B cell (primary cell): Measurements from ENCODE around the gene CAP1. TPM values are rescaled to one million over a fixed set of nuclear protein-coding genes. Genes with fewer than 3 reads are reported as not detected.
A peak's percentile ranks its signal among the peaks of the same experiment; 100 is the strongest.

Source experiments
- ATAC-seq: fragments of 200-7000 bp; cut with Tn5 transposase; one replicate; pipeline ENCODE4 v1.10.0; 2021; ENCODE audit warnings: low read depth, mild to moderate bottlenecking, moderate number of reproducible peaks, moderate library complexity
- CTCF ChIA-PET: fragments of 350-600 bp; sonication (Branson Sonifier 250); formaldehyde crosslinking; loops from one replicate; lab custom pipeline; 2021; ENCODE audit warnings: antibody characterized with exemption, inconsistent platforms; lab: Charles Lee
- POLR2A ChIA-PET: fragments of 350-600 bp; sonication (Branson Sonifier 250); formaldehyde crosslinking; loops from one replicate; lab custom pipeline; 2021; ENCODE audit warnings: antibody characterized with exemption; lab: Charles Lee
- DNase-seq: peaks from one replicate; pipeline ENCODE4 v3.0.0; 2013
- H2AFZ ChIP-seq: 2 replicates; pipeline ENCODE4 v1.6.1; 2012; ENCODE audit warnings: mild to moderate bottlenecking, low read depth, low read length; ENCODE audit not compliant: insufficient read depth, poor library complexity, severe bottlenecking
- H3K27ac ChIP-seq, 2 donors: 1 replicate in 1 of 2; 2 replicates in 1 of 2; pipeline ENCODE4 v1.5.1; 2012 to 2013; ENCODE audit warnings: low read length in 2 of 2, mild to moderate bottlenecking in 2 of 2, moderate library complexity in 1 of 2
- H3K27me3 ChIP-seq, 4 experiments: fragments of 200-600 bp in 1 of 4; sonication (generic) in 1 of 4; replicated peaks in 1 of 4; 1 replicate in 2 of 4; 2 replicates in 2 of 4; pipeline versions ENCODE4 v1.6.1 to v1.7.0; 2013 to 2016; ENCODE audit warnings: low read length in 3 of 4, mild to moderate bottlenecking in 2 of 4, mixed read lengths in 1 of 4, moderate library complexity in 1 of 4; ENCODE audit not compliant: insufficient read depth in 4 of 4, control insufficient read depth in 3 of 4; ENCODE audit errors: control extremely low read depth in 1 of 4
- H3K36me3 ChIP-seq, 2 experiments: replicated peaks in 1 of 2; 1 replicate in 1 of 2; 2 replicates in 1 of 2; pipeline versions ENCODE4 v1.6.1 to v1.7.1; 2013; ENCODE audit warnings: low read length in 1 of 2; ENCODE audit not compliant: insufficient read depth in 2 of 2, control insufficient read depth in 1 of 2; ENCODE audit errors: control extremely low read depth in 1 of 2, extremely low read depth in 1 of 2
- H3K4me1 ChIP-seq, 2 donors: fragments of 200-600 bp in 1 of 2; sonication (generic) in 1 of 2; 1 replicate in 1 of 2; 2 replicates in 1 of 2; pipeline versions ENCODE4 v1.5.1 to v1.6.1; 2013 to 2017; ENCODE audit warnings: low read length in 2 of 2; ENCODE audit not compliant: control insufficient read depth in 2 of 2, insufficient read depth in 2 of 2
- H3K4me2 ChIP-seq: replicated peaks from 2 replicates; pipeline ENCODE3; 2012; ENCODE audit warnings: mild to moderate bottlenecking, low read depth, low read length; ENCODE audit not compliant: poor library complexity, severe bottlenecking
- H3K4me3 ChIP-seq, 5 experiments: fragments of 200-600 bp in 1 of 5; sonication (generic) in 1 of 5; 1 replicate in 3 of 5; 2 replicates in 2 of 5; pipeline versions ENCODE4 v1.5.1 to v1.7.0; 2011 to 2016; ENCODE audit warnings: low read length in 4 of 5, mild to moderate bottlenecking in 4 of 5, low read depth in 2 of 5, control low read depth in 1 of 5, moderate library complexity in 1 of 5; ENCODE audit not compliant: insufficient read depth in 1 of 5; ENCODE audit errors: control extremely low read depth in 1 of 5, extremely low read depth in 1 of 5
- H3K79me2 ChIP-seq: fragments of 200-600 bp; sonication (generic); one replicate; pipeline ENCODE4 v1.6.0; 2016; ENCODE audit warnings: low read length; ENCODE audit not compliant: control insufficient read depth, insufficient read depth
- H3K9ac ChIP-seq: fragments of 200-600 bp; sonication (generic); 2 replicates; pipeline ENCODE4 v1.6.1; 2017; ENCODE audit warnings: mild to moderate bottlenecking, low read length, moderate library complexity
- H3K9me3 ChIP-seq, 3 donors: one replicate each; pipeline versions ENCODE4 v1.6.1 to v1.7.1; 2013; ENCODE audit warnings: low read length in 2 of 3; ENCODE audit not compliant: control insufficient read depth in 2 of 3, insufficient read depth in 1 of 3; ENCODE audit errors: control extremely low read depth in 1 of 3
- H4K20me1 ChIP-seq: 2 replicates; pipeline ENCODE4 v1.6.0; 2012; ENCODE audit warnings: mild to moderate bottlenecking, low read length; ENCODE audit not compliant: insufficient read depth, control insufficient read depth, poor library complexity, severe bottlenecking
- H3K27ac Mint-ChIP-seq: one replicate; pipeline ENCODE4 v1.8.0; 2021; ENCODE audit warnings: mixed read lengths
- H3K27me3 Mint-ChIP-seq: one replicate; pipeline ENCODE4 v1.8.0; 2021; ENCODE audit warnings: mixed read lengths
- H3K4me1 Mint-ChIP-seq: one replicate; pipeline ENCODE4 v1.8.0; 2021; ENCODE audit warnings: mixed read lengths
- H3K4me3 Mint-ChIP-seq: one replicate; pipeline ENCODE4 v1.8.0; 2021; ENCODE audit warnings: mixed read lengths
- H3K9me3 Mint-ChIP-seq: one replicate; pipeline ENCODE4 v1.8.0; 2022; ENCODE audit warnings: mixed read lengths; ENCODE audit not compliant: insufficient read depth
- EZH2 ChIP-seq: IDR thresholded peaks from 2 replicates; pipeline ENCODE4 v1.6.1; 2012; ENCODE audit warnings: borderline replicate concordance, low read depth, mild to moderate bottlenecking, moderate library complexity, low read length; ENCODE audit not compliant: insufficient read depth, poor library complexity, severe bottlenecking
- WGBS: methylation state at CpG from one replicate; pipeline ENCODE4 v1.1.5; 2013; ENCODE audit warnings: missing lambda C conversion rate; ENCODE audit not compliant: insufficient coverage; 5-methylcytosine and 5-hydroxymethylcytosine counted together
- intact Hi-C: fragments of 100-400 bp; cut with micrococcal nuclease; formaldehyde crosslinking; loops from one replicate; pipeline ENCODE4 v1.10.0; 2022
- polyA plus RNA-seq: library from polyadenylated mRNA; depleted of rRNA; stranded (reverse); fragments of >200 nt; gene quantifications from 2 replicates; pipeline ENCODE4 v1.2.3, GENCODE V29; 2012
- total RNA-seq, 2 donors: library from RNA; stranded (reverse); fragments of 120-200 nt in 1 of 2; gene quantifications; 1 replicate in 1 of 2; 2 replicates in 1 of 2; pipeline versions ENCODE4 v1.2.3 to v1.2.4, GENCODE V29; 2013 to 2022
- TF ChIP-seq, protein P1 (sequence below): fragments of 200-600 bp; IDR thresholded peaks from one replicate; pipeline ENCODE4 v1.8.0; 2022; ENCODE audit warnings: antibody characterized with exemption, mild to moderate bottlenecking

Gene CAP1
- total and polyA plus RNA-seq, 2 donors (not counting 1 experiment from before 2014, with no cell fraction given): 175 to 203 TPM

DNA sequence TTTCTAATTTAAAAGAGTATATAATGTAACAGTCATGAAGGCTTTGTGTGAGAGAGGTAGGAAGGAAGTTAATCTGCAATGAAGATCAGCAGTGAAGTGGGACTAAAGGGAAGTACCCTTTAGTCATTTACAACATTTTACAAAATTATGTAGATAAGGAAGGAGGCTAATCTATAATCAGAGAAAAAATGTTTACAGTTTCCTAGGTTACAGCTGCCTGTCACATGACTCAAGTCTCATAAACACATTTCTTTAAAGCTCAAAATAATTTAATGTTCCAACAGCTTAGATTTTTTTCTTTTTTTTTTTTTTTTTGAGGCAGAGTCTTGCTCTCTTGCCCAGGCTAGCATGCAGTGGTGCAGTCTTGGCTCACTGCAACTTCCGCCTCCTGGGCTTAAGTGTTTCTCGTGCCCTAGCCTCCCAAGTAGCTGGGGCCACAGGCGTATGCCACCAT, 26.2 kb upstream of the CAP1 start:
- Histone ChIP-seq H3K79me2 (no peaks in the 10 kb centered on the region), H3K4me2 (peak overlapping the region; percentile 18), H4K20me1 (no peaks in the 10 kb centered on the region), H3K4me1 (peaks cover 14 to 15% of the 10 kb centered on the region in 2 donors), H3K27ac (peak overlapping the region; percentile 42 to 60), H3K9me3 (peaks cover 0 to 9% (median 2%) of the 10 kb centered on the region in 3 donors), H3K27me3 (no peaks in the 10 kb centered on the region), H2AFZ (no peak overlapping the region), H3K36me3 (no peaks in the 10 kb centered on the region), H3K4me3 (no peak overlapping the region), H3K9ac (no peak overlapping the region)
- H3K27me3 Mint-ChIP-seq: no peaks in the 10 kb centered on the region
- no peak for TF ChIP-seq EZH2
- TF ChIP-seq, protein P1, sequence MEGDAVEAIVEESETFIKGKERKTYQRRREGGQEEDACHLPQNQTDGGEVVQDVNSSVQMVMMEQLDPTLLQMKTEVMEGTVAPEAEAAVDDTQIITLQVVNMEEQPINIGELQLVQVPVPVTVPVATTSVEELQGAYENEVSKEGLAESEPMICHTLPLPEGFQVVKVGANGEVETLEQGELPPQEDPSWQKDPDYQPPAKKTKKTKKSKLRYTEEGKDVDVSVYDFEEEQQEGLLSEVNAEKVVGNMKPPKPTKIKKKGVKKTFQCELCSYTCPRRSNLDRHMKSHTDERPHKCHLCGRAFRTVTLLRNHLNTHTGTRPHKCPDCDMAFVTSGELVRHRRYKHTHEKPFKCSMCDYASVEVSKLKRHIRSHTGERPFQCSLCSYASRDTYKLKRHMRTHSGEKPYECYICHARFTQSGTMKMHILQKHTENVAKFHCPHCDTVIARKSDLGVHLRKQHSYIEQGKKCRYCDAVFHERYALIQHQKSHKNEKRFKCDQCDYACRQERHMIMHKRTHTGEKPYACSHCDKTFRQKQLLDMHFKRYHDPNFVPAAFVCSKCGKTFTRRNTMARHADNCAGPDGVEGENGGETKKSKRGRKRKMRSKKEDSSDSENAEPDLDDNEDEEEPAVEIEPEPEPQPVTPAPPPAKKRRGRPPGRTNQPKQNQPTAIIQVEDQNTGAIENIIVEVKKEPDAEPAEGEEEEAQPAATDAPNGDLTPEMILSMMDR: no peak
- H3K4me1 Mint-ChIP-seq: peaks cover 22% of the 10 kb centered on the region
- DNase-seq (peak; percentile 67), ATAC-seq (peak; percentile 49)
- intact Hi-C loops: no loop called here
- 18% methylated on average over 3 of the region's 3 CpGs for WGBS
- ChIA-PET POLR2A (interaction anchor here (1.2 kb wide), 1 partner anchor 25 kb away, joined by 5 read pairs; no protein-coding TSS in a partner anchor), CTCF (interaction anchor here (0.9 to 2.4 kb wide), 4 partner anchors 13 to 95 kb away, joined by 3 to 6 read pairs (median 3); no protein-coding TSS in a partner anchor)
- no peak overlapping the region for H3K4me3 Mint-ChIP-seq
- no peaks in the 10 kb centered on the region for H3K9me3 Mint-ChIP-seq
- H3K27ac Mint-ChIP-seq: no peak overlapping the region

DNA sequence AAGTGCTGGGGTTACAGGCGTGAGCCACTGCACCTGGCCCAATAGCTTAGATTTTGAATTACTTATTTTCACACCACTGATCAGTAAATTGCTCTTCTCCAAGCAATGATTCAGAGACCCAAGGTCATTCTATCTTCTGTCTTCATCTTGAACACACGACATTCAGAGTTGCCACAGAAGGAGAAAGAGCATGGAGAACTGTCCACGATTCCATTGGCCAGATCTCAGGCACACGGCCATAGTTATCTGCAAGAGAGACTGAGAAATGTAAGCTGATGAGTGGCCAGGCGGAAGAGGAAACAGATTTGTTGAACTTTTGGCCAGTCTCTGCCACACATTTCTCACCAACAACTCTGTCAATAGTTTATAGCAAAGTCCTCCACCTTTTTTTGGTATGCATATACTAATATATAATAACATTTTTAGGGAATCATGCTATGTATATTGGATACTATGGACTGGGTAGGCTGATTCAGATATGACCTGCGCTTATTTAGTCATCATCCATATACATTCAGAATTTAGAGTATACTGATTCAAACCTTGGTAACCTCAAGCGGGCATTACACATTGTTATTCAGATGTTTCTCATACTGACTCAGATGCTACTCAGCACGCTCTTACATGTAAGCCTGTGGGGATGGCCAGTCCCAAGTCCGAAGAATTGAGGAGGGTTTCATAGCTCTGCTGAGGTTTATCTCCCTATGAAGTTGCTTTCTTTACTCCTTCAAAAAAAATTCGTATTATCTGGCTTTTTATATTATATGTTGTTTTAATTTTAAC, 25.5 kb upstream of the CAP1 start:
- no peaks in the 10 kb centered on the region for H3K79me2 ChIP-seq
- H4K20me1 ChIP-seq: no peaks in the 10 kb centered on the region
- H3K9ac ChIP-seq: no peak overlapping the region
- DNase-seq (no peak), ATAC-seq (no peak)
- Mint-ChIP-seq H3K27me3 (no peaks in the 10 kb centered on the region), H3K4me3 (no peak overlapping the region), H3K4me1 (peaks cover 17% of the 10 kb centered on the region), H3K9me3 (no peaks in the 10 kb centered on the region), H3K27ac (no peak overlapping the region)
- intact Hi-C loops: no loop called here
- TF ChIP-seq, protein P1: no peak
- TF ChIP-seq EZH2: no peak
- peaks cover 0 to 9% (median 2%) of the 10 kb centered on the region in 3 donors for H3K9me3 ChIP-seq
- H3K4me3 ChIP-seq: no peak overlapping the region
- H3K27me3 ChIP-seq: no peaks in the 10 kb centered on the region
- ChIA-PET CTCF (interaction anchor here (0.9 to 2.4 kb wide), 3 partner anchors 15 to 96 kb away, joined by 3 to 6 read pairs (median 3); no protein-coding TSS in a partner anchor), POLR2A (interaction anchor here (1.2 kb wide), 1 partner anchor 24 kb away, joined by 5 read pairs; no protein-coding TSS in a partner anchor)
- peak overlapping the region; percentile 18 for H3K4me2 ChIP-seq
- peaks cover 14% of the 10 kb centered on the region in 2 donors for H3K4me1 ChIP-seq
- no peak overlapping the region for H2AFZ ChIP-seq
- no peaks in the 10 kb centered on the region for H3K36me3 ChIP-seq
- peak overlapping the region; percentile 42 to 60 for H3K27ac ChIP-seq
- 80% methylated on average over 3 of the region's 10 CpGs for WGBS
